ENCODE measurements around the gene NGDN. TPM values are rescaled to one million over a fixed set of nuclear protein-coding genes. Genes with fewer than 3 reads are reported as not detected.

Gene NGDN
- total and polyA plus RNA-seq, 2 donors: 33.9 to 48.3 TPM

Other genes with a start within 250 kb of the NGDN start
- gene RNF212B, start 231.8 kb upstream of the NGDN start, total RNA-seq: not detected
- 0.41 TPM for gene RNF212B, start 231.8 kb upstream of the NGDN start, polyA plus RNA-seq
- gene HOMEZ, start 183.6 kb upstream of the NGDN start, total RNA-seq: 7.9 TPM
- 12.4 TPM for gene HOMEZ, start 183.6 kb upstream of the NGDN start, polyA plus RNA-seq
- 8.6 TPM for gene PPP1R3E, start 166.8 kb upstream of the NGDN start, total RNA-seq
- gene PPP1R3E, start 166.8 kb upstream of the NGDN start, polyA plus RNA-seq: 9.8 TPM
- gene BCL2L2, start 162.9 kb upstream of the NGDN start, total RNA-seq: 19.2 TPM
- gene BCL2L2, start 162.9 kb upstream of the NGDN start, polyA plus RNA-seq: 118 TPM
- gene PABPN1, start 148.2 kb upstream of the NGDN start, total RNA-seq: 52.0 TPM
- 84.0 TPM for gene PABPN1, start 148.2 kb upstream of the NGDN start, polyA plus RNA-seq
- 30.5 TPM for gene SLC22A17, start 116.8 kb upstream of the NGDN start, total RNA-seq
- 40.8 TPM for gene SLC22A17, start 116.8 kb upstream of the NGDN start, polyA plus RNA-seq
- gene EFS, start 104.5 kb upstream of the NGDN start, total RNA-seq: 15.0 TPM
- 28.7 TPM for gene EFS, start 104.5 kb upstream of the NGDN start, polyA plus RNA-seq
- not detected for gene IL25, start 96.9 kb upstream of the NGDN start, total RNA-seq
- gene IL25, start 96.9 kb upstream of the NGDN start, polyA plus RNA-seq: not detected
- gene CMTM5, start 92.7 kb upstream of the NGDN start, total RNA-seq: 3.5 TPM
- gene CMTM5, start 92.7 kb upstream of the NGDN start, polyA plus RNA-seq: 2.0 TPM
- gene MYH6, start 61.4 kb upstream of the NGDN start, total RNA-seq: 0.26 TPM
- gene MYH6, start 61.4 kb upstream of the NGDN start, polyA plus RNA-seq: not detected
- 29.9 TPM for gene MYH7, start 34.0 kb upstream of the NGDN start, total RNA-seq
- not detected for gene MYH7, start 34.0 kb upstream of the NGDN start, polyA plus RNA-seq
- 0.32 TPM for gene ZFHX2, start 82.1 kb downstream of the NGDN start, total RNA-seq
- gene ZFHX2, start 82.1 kb downstream of the NGDN start, polyA plus RNA-seq: 0.71 TPM
- 7.1 TPM for gene THTPA, start 86.6 kb downstream of the NGDN start, total RNA-seq
- 25.3 TPM for gene THTPA, start 86.6 kb downstream of the NGDN start, polyA plus RNA-seq
- 36.3 TPM for gene AP1G2, start 98.1 kb downstream of the NGDN start, total RNA-seq
- 50.7 TPM for gene AP1G2, start 98.1 kb downstream of the NGDN start, polyA plus RNA-seq
- 2.7 TPM for gene JPH4, start 109.1 kb downstream of the NGDN start, total RNA-seq
- gene JPH4, start 109.1 kb downstream of the NGDN start, polyA plus RNA-seq: 2.5 TPM
- gene DHRS2, start 166.7 kb downstream of the NGDN start, total RNA-seq: 593 TPM
- gene DHRS2, start 166.7 kb downstream of the NGDN start, polyA plus RNA-seq: 309 TPM

All from urinary bladder (tissue), 2 donors.